ENCODE measurements around the gene CHMP3. TPM values are rescaled to one million over a fixed set of nuclear protein-coding genes. Genes with fewer than 3 reads are reported as not detected.

Gene CHMP3
- total and polyA plus RNA-seq, 2 of the 13 experiments (the other 11 are each of a cell fraction or from before 2014, with no cell fraction given): 64.1 to 114 TPM

DNA sequence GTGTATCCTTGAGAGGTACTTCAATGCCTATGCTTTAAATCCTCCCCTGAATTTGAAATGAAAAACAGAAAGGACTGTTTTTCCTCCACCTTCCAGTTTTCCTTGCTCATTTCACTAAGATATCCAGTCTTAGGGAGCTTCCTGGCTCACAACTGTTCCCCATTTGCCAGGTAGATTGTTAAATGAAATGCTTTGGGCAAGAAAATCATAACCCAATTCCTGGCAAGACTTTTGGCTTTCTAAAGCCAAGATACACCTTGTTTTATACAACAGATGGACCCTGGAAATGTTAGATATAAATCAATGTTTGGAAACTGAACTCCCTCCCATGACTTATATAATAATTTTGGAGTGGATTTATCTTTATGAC lies 3.6 kb upstream of the CHMP3 start (continued):
- TF ChIP-seq, protein P1, sequence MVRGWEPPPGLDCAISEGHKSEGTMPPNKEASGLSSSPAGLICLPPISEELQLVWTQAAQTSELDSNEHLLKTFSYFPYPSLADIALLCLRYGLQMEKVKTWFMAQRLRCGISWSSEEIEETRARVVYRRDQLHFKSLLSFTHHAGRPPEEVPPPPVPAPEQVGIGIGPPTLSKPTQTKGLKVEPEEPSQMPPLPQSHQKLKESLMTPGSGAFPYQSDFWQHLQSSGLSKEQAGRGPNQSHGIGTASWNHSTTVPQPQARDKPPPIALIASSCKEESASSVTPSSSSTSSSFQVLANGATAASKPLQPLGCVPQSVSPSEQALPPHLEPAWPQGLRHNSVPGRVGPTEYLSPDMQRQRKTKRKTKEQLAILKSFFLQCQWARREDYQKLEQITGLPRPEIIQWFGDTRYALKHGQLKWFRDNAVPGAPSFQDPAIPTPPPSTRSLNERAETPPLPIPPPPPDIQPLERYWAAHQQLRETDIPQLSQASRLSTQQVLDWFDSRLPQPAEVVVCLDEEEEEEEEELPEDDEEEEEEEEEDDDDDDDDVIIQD (CRISPR knock-in tag; IDR thresholded peaks at IDR 0.05; ENCODE audit: low read depth): no peak

DNA sequence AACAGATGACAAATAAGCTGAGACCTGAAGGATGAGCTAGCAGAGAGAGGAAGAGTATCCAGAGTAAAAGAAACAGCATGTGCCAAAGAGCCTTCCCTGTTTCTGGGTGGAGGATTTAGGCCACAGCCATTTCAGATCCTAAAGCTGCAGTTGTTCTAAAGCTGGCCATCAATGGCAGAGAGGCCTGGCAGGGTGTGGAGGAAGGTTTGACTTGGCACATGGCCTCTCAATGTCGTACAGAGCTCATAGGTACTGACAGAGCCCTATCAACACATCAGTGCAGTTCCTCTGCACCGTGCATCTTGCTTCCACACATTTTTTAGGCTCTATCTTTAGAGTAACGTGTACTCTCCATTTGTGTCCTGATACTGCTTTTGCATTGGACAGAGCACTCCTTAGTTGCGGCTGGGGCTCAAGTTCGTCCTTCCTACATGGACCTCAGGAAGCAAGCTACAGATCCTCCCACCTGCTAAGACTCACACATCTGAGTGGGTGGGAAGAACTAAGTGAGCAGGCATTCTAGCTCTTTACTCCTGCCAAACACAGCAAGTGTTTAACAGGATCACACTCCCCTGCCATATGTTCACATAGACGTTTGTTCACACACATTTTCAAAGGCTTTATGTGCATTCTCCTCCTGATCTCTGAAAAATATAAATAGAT lies 3.0 kb upstream of the CHMP3 start:
- Histone ChIP-seq H2AFZ (ENCODE audit: low read length) (peak overlapping the region; percentile 98), H3K27me3 (ENCODE audit: control insufficient read depth in 1 of 2, insufficient read depth in 2 of 2, low read length in 2 of 2) (no peaks in the 10 kb centered on the region; a peak in 1 of 5 replicates), H4K20me1 (ENCODE audit: insufficient read depth, low read length) (no peaks in the 10 kb centered on the region), H3K36me3 (replicated peaks in 1 of 2; ENCODE audit: control insufficient read depth in 1 of 2, insufficient read depth in 2 of 2, low read length in 2 of 2) (no peaks in the 10 kb centered on the region), H3K4me1 (ENCODE audit: insufficient read depth, low read length) (peaks cover 33% of the 10 kb centered on the region), H3K4me2 (ENCODE audit: low read depth, low read length) (peak overlapping the region; percentile 68), H3K79me2 (ENCODE audit: insufficient read depth, low read length) (peaks cover 14% of the 10 kb centered on the region), H3K9me3 (ENCODE audit: low read length) (peaks cover 5% of the 10 kb centered on the region; the same call in 1 of the 2 replicates), H3K4me3 (replicated peaks in 1 of 3; ENCODE audit: insufficient read depth in 1 of 3, low read depth in 2 of 3, low read length in 3 of 3) (peak overlapping the region in 1 of 3 experiments; percentile 17; a peak in 2 of 6 replicates), H3K27ac (ENCODE audit: extremely low read length, insufficient read depth, low read length) (no peak overlapping the region), H3K9ac (ENCODE audit: insufficient read depth, low read depth, low read length) (0 out of 2 replicates have a peak overlapping the region, but pooled peaks have one; percentile 12)
- ChIA-PET CTCF (ENCODE audit: low intra/inter-chr PET ratio, low total read pairs) (no interaction called here), POLR2A (interaction anchor here (0.5 to 1.0 kb wide), 4 partner anchors 9 to 125 kb away, joined by 3 read pairs; no protein-coding TSS in a partner anchor)
- in situ Hi-C loops (cut with HindIII; ENCODE audit: extremely low pct_ligation_motif_present, low pct_unique_long_range_greater_than_20kb): no loop called here
- intact Hi-C loops (cut with micrococcal nuclease; ENCODE audit: unreplicated experiment): no loop called here
- TF ChIP-seq, protein P2, sequence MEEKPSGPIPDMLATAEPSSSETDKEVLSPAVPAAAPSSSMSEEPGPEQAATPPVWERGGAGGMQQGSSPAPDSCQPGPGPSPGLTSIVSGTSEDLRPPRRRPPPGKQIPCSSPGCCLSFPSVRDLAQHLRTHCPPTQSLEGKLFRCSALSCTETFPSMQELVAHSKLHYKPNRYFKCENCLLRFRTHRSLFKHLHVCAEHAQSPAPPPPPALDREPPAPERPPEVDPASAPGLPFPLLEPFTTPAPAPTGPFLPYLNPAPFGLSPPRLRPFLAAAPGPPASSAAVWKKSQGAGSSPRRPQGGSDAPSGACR (CRISPR knock-in tag; IDR thresholded peaks at IDR 0.05): no peak
- TF ChIP-seq, protein P3, sequence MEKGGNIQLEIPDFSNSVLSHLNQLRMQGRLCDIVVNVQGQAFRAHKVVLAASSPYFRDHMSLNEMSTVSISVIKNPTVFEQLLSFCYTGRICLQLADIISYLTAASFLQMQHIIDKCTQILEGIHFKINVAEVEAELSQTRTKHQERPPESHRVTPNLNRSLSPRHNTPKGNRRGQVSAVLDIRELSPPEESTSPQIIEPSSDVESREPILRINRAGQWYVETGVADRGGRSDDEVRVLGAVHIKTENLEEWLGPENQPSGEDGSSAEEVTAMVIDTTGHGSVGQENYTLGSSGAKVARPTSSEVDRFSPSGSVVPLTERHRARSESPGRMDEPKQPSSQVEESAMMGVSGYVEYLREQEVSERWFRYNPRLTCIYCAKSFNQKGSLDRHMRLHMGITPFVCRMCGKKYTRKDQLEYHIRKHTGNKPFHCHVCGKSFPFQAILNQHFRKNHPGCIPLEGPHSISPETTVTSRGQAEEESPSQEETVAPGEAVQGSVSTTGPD (CRISPR knock-in tag; IDR thresholded peaks at IDR 0.05): no peak
- TF ChIP-seq ZNF567 (CRISPR knock-in tag; IDR thresholded peaks at IDR 0.05; ENCODE audit: borderline replicate concordance): no peak
- TF ChIP-seq, protein P4, sequence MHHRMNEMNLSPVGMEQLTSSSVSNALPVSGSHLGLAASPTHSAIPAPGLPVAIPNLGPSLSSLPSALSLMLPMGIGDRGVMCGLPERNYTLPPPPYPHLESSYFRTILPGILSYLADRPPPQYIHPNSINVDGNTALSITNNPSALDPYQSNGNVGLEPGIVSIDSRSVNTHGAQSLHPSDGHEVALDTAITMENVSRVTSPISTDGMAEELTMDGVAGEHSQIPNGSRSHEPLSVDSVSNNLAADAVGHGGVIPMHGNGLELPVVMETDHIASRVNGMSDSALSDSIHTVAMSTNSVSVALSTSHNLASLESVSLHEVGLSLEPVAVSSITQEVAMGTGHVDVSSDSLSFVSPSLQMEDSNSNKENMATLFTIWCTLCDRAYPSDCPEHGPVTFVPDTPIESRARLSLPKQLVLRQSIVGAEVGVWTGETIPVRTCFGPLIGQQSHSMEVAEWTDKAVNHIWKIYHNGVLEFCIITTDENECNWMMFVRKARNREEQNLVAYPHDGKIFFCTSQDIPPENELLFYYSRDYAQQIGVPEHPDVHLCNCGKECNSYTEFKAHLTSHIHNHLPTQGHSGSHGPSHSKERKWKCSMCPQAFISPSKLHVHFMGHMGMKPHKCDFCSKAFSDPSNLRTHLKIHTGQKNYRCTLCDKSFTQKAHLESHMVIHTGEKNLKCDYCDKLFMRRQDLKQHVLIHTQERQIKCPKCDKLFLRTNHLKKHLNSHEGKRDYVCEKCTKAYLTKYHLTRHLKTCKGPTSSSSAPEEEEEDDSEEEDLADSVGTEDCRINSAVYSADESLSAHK (CRISPR knock-in tag; IDR thresholded peaks at IDR 0.05; ENCODE audit: borderline replicate concordance): no peak
- TF ChIP-seq ZNF788 (CRISPR knock-in tag; IDR thresholded peaks at IDR 0.05; ENCODE audit: borderline replicate concordance): no peak
- TF ChIP-seq TEAD3 (CRISPR knock-in tag; optimal IDR thresholded peaks at IDR 0.05; ENCODE audit: borderline replicate concordance): peak; percentile 46
- 0 out of 2 replicates have a peak, but pooled peaks have one; percentile 29 for TF ChIP-seq WIZ (CRISPR knock-in tag; IDR thresholded peaks at IDR 0.05)
- no peak for TF ChIP-seq TCF7L2 (IDR thresholded peaks at IDR 0.05; ENCODE audit: low read depth, low read length)
- no peak for TF ChIP-seq TBP (CRISPR knock-in tag; IDR thresholded peaks at IDR 0.05)
- no peak for TF ChIP-seq SRSF4 (IDR thresholded peaks at IDR 0.05; ENCODE audit: low read depth, low read length, poor library complexity, severe bottlenecking)
- TF ChIP-seq, protein P5, sequence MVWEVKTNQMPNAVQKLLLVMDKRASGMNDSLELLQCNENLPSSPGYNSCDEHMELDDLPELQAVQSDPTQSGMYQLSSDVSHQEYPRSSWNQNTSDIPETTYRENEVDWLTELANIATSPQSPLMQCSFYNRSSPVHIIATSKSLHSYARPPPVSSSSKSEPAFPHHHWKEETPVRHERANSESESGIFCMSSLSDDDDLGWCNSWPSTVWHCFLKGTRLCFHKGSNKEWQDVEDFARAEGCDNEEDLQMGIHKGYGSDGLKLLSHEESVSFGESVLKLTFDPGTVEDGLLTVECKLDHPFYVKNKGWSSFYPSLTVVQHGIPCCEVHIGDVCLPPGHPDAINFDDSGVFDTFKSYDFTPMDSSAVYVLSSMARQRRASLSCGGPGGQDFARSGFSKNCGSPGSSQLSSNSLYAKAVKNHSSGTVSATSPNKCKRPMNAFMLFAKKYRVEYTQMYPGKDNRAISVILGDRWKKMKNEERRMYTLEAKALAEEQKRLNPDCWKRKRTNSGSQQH (CRISPR knock-in tag; IDR thresholded peaks at IDR 0.05; ENCODE audit: low read depth): 0 out of 2 replicates have a peak, but pooled peaks have one; percentile 17
- no TSS peak for BruUV-seq (replicated peaks)
- no peak for DNase-seq (ENCODE audit: low spot score)
- FAIRE-seq: no peak
- no peak; the same call in 2 of the 3 replicates for ATAC-seq
- 28% methylated on average over 6 of the region's 6 CpGs for WGBS (ENCODE audit: low lambda C conversion rate)

Measured in HepG2 (cell line).